Ecto neural progenitor cell (in vitro differentiated cells): ENCODE data around the gene ANKRD27.
A peak's percentile ranks its signal among the peaks of the same experiment; 100 is the strongest.
"Not testable (repeated sequence)": the region's sequence is repeated elsewhere in the genome, so short reads cannot be mapped to it uniquely, and the experiment has no call there.

ENCODE experiments used
- DNase-seq: peaks from one replicate; pipeline ENCODE4 v3.0.0-alpha.2; 2018; ENCODE audit warnings: low spot score

Gene ANKRD27

GRCh38 chr19:32652331-32652730 lies 22.6 kb downstream of the ANKRD27 start:
- DNase-seq: not testable (repeated sequence)

- DNase-seq: peak; percentile 82
Observed at GRCh38 chr19:32651729-32652140, 23.2 kb downstream of the ANKRD27 start.

GRCh38 chr19:32650671-32651070 lies 24.3 kb downstream of the ANKRD27 start:
- DNase-seq: no peak

- no peak for DNase-seq
Observed at GRCh38 chr19:32649751-32650150, 25.2 kb downstream of the ANKRD27 start.

- no peak for DNase-seq
Observed at GRCh38 chr19:32647361-32647760, 27.6 kb downstream of the ANKRD27 start.

- no peak for DNase-seq
Observed at GRCh38 chr19:32646556-32646955, 28.4 kb downstream of the ANKRD27 start.

- no peak for DNase-seq
Observed at GRCh38 chr19:32642771-32643170, 32.2 kb downstream of the ANKRD27 start.

GRCh38 chr19:32638625-32639024 lies 36.4 kb downstream of the ANKRD27 start:
- no peak for DNase-seq

- no peak for DNase-seq
Observed at GRCh38 chr19:32637480-32637879, 37.5 kb downstream of the ANKRD27 start.

- DNase-seq: no peak
Observed at GRCh38 chr19:32631381-32631780, 43.6 kb downstream of the ANKRD27 start.

- no peak for DNase-seq
Observed at GRCh38 chr19:32630338-32630737, 44.6 kb downstream of the ANKRD27 start.

- no peak for DNase-seq
Observed at GRCh38 chr19:32627714-32628270, 47.2 kb downstream of the ANKRD27 start.

GRCh38 chr19:32626969-32627368 lies 48.0 kb downstream of the ANKRD27 start:
- DNase-seq: no peak

GRCh38 chr19:32624410-32624809 lies 50.6 kb downstream of the ANKRD27 start:
- DNase-seq: no peak

GRCh38 chr19:32622002-32622401 lies 53.0 kb downstream of the ANKRD27 start:
- DNase-seq: no peak

- no peak for DNase-seq
Observed at GRCh38 chr19:32619051-32619685, 55.8 kb downstream of the ANKRD27 start.

GRCh38 chr19:32615569-32615968 lies 59.4 kb downstream of the ANKRD27 start:
- no peak for DNase-seq

GRCh38 chr19:32614916-32615315 lies 60.1 kb downstream of the ANKRD27 start:
- no peak for DNase-seq

GRCh38 chr19:32613008-32613407 lies 62.0 kb downstream of the ANKRD27 start:
- DNase-seq: no peak

GRCh38 chr19:32611161-32611560 lies 63.8 kb downstream of the ANKRD27 start:
- no peak for DNase-seq

- DNase-seq: no peak
Observed at GRCh38 chr19:32607479-32607878, 67.5 kb downstream of the ANKRD27 start.

GRCh38 chr19:32606289-32606688 lies 68.7 kb downstream of the ANKRD27 start:
- DNase-seq: no peak

- no peak for DNase-seq
Observed at GRCh38 chr19:32605544-32605943, 69.4 kb downstream of the ANKRD27 start.

- DNase-seq: no peak
Observed at GRCh38 chr19:32603961-32604360, 71.0 kb downstream of the ANKRD27 start.
